ENCODE data around the gene ASXL2. TPM values are rescaled to one million over a fixed set of nuclear protein-coding genes. Genes with fewer than 3 reads are reported as not detected.
A peak's percentile ranks its signal among the peaks of the same experiment; 100 is the strongest.

Gene ASXL2
- total and polyA plus RNA-seq, 2 of the 13 experiments (the other 11 are each of a cell fraction or from before 2014, with no cell fraction given): 12.1 to 19.2 TPM

- no peak for TF ChIP-seq ZNF704 (CRISPR knock-in tag; IDR thresholded peaks at IDR 0.05; ENCODE audit: borderline replicate concordance)
- TF ChIP-seq TRIM22 (IDR thresholded peaks at IDR 0.05): no peak
- no peak for TF ChIP-seq ZNF746 (CRISPR knock-in tag; IDR thresholded peaks at IDR 0.05)
- TF ChIP-seq XBP1 (CRISPR knock-in tag; IDR thresholded peaks at IDR 0.05): no peak
- TF ChIP-seq NCOA2 (CRISPR knock-in tag; IDR thresholded peaks at IDR 0.05): peak; percentile 59; the same call in 1 of the 2 replicates
- peak; percentile 22; the same call in 1 of the 2 replicates for TF ChIP-seq THAP11 (CRISPR knock-in tag; IDR thresholded peaks at IDR 0.05)
- no peak for TF ChIP-seq CCDC6 (CRISPR knock-in tag; IDR thresholded peaks at IDR 0.05)
- TF ChIP-seq SMYD3 (CRISPR knock-in tag; IDR thresholded peaks at IDR 0.05): no peak
- no peak for TF ChIP-seq CERS6 (CRISPR knock-in tag; IDR thresholded peaks at IDR 0.05)
- TF ChIP-seq ZEB1 (IDR thresholded peaks at IDR 0.05; ENCODE audit: insufficient replicate concordance, low read depth): no peak
- TF ChIP-seq KLF6 (CRISPR knock-in tag; IDR thresholded peaks at IDR 0.05): no peak
- TF ChIP-seq ZMAT3 (CRISPR knock-in tag; conservative IDR thresholded peaks at IDR 0.05): no peak
- TF ChIP-seq RFX1 (IDR thresholded peaks at IDR 0.05): no peak
- TF ChIP-seq ARNTL (CRISPR knock-in tag; IDR thresholded peaks at IDR 0.05): 0 out of 2 replicates have a peak, but pooled peaks have one; percentile 51
- TF ChIP-seq ZNF446 (CRISPR knock-in tag; IDR thresholded peaks at IDR 0.05): no peak
- TF ChIP-seq GMEB1 (CRISPR knock-in tag; IDR thresholded peaks at IDR 0.05; ENCODE audit: borderline replicate concordance): no peak
- TF ChIP-seq BCL6 (CRISPR knock-in tag; IDR thresholded peaks at IDR 0.05): peak; percentile 67; the same call in 1 of the 2 replicates
- TF ChIP-seq MTA1 (CRISPR knock-in tag; IDR thresholded peaks at IDR 0.05; ENCODE audit: borderline replicate concordance): no peak
- no peak for TF ChIP-seq ZBTB2 (CRISPR knock-in tag; IDR thresholded peaks at IDR 0.05; ENCODE audit: low read depth)
- no peak for TF ChIP-seq THYN1 (CRISPR knock-in tag; IDR thresholded peaks at IDR 0.05; ENCODE audit: borderline replicate concordance, low read depth)
- peak; percentile 72 for TF ChIP-seq XRCC5 (optimal IDR thresholded peaks at IDR 0.05; ENCODE audit: low read length)
- TF ChIP-seq ZNF792 (CRISPR knock-in tag; IDR thresholded peaks at IDR 0.05): no peak
- TF ChIP-seq HBP1 (CRISPR knock-in tag; IDR thresholded peaks at IDR 0.05; ENCODE audit: low read depth): no peak
- peak; percentile 59; the same call in 1 of the 2 replicates for TF ChIP-seq BORCS8-MEF2B (CRISPR knock-in tag; IDR thresholded peaks at IDR 0.05)
Measured at GRCh38 chr2:25692737-25693445, 185.4 kb downstream of the ASXL2 start (continued).
